ENCODE data around the gene EFHD1. TPM values are rescaled to one million over a fixed set of nuclear protein-coding genes. Genes with fewer than 3 reads are reported as not detected.

EFHD1 gene
- total RNA-seq, 6 experiments from 2014 or later = 2.0 to 3.4 (median 2.9) TPM

DNA sequence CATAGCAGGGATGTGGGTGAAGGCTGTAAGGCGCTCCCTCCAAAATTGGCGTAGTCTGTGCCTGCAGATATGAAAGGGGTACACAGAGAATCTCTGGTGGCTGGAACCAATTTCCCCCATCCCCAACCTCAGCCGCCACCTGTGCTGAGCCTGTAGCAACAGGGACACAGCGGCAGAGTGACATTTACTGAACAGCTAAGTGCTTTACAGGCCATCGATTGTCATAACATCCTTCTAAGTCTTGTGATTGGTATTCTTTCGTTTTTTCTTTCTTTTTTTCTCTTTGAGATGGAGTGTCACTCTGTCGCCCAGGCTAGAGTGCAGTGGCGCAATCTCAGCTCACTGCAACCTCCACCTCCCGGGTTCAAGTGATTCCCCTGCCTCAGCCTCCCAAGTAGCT is 12.2 kb upstream of the EFHD1 start:
- 0 out of 2 replicates have a peak, but pooled peaks cover 4% of the 10 kb centered on the region for H3K4me1 Mint-ChIP-seq (ENCODE audit: low read depth)
- H3K36me3 Mint-ChIP-seq (ENCODE audit: low read depth) = no peaks in the 10 kb centered on the region
- H3K27me3 Mint-ChIP-seq (ENCODE audit: insufficient read depth) = peaks cover 13% of the 10 kb centered on the region
- H3K9me3 Mint-ChIP-seq = no peaks in the 10 kb centered on the region
- DNase-seq = no peak
- no peak overlapping the region for H3K4me3 Mint-ChIP-seq
- H3K27ac Mint-ChIP-seq = no peak overlapping the region
- TF ChIP-seq, protein P1, sequence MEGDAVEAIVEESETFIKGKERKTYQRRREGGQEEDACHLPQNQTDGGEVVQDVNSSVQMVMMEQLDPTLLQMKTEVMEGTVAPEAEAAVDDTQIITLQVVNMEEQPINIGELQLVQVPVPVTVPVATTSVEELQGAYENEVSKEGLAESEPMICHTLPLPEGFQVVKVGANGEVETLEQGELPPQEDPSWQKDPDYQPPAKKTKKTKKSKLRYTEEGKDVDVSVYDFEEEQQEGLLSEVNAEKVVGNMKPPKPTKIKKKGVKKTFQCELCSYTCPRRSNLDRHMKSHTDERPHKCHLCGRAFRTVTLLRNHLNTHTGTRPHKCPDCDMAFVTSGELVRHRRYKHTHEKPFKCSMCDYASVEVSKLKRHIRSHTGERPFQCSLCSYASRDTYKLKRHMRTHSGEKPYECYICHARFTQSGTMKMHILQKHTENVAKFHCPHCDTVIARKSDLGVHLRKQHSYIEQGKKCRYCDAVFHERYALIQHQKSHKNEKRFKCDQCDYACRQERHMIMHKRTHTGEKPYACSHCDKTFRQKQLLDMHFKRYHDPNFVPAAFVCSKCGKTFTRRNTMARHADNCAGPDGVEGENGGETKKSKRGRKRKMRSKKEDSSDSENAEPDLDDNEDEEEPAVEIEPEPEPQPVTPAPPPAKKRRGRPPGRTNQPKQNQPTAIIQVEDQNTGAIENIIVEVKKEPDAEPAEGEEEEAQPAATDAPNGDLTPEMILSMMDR (IDR thresholded peaks at IDR 0.05) = no peak

DNA sequence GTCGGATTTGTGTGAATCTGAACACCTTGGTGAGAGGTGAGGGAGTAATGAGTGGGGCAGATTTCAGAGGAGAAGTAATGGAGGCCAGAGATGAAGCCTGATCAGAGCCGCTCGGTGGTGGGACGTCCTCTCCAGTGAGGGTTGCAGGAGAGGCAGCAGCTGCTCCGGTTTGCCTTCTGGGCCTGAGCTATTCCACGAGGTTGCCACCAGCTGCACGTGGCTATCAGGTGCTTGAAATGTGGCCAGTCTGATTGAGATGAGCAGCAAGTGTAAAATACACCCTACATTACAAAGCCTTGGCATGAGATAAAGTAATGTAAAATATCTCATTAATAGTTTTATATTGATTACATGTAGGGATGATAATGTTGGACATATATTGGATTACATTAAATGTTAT is 10.8 kb upstream of the EFHD1 start:
- DNase-seq = no peak
- H3K4me1 Mint-ChIP-seq (ENCODE audit: low read depth) = 0 out of 2 replicates have a peak, but pooled peaks cover 4% of the 10 kb centered on the region
- H3K36me3 Mint-ChIP-seq (ENCODE audit: low read depth) = no peaks in the 10 kb centered on the region
- H3K27ac Mint-ChIP-seq = no peak overlapping the region
- no peaks in the 10 kb centered on the region for H3K9me3 Mint-ChIP-seq
- H3K4me3 Mint-ChIP-seq = no peak overlapping the region
- peaks cover 13% of the 10 kb centered on the region for H3K27me3 Mint-ChIP-seq (ENCODE audit: insufficient read depth)
- TF ChIP-seq, protein P1 (IDR thresholded peaks at IDR 0.05) = no peak

DNA sequence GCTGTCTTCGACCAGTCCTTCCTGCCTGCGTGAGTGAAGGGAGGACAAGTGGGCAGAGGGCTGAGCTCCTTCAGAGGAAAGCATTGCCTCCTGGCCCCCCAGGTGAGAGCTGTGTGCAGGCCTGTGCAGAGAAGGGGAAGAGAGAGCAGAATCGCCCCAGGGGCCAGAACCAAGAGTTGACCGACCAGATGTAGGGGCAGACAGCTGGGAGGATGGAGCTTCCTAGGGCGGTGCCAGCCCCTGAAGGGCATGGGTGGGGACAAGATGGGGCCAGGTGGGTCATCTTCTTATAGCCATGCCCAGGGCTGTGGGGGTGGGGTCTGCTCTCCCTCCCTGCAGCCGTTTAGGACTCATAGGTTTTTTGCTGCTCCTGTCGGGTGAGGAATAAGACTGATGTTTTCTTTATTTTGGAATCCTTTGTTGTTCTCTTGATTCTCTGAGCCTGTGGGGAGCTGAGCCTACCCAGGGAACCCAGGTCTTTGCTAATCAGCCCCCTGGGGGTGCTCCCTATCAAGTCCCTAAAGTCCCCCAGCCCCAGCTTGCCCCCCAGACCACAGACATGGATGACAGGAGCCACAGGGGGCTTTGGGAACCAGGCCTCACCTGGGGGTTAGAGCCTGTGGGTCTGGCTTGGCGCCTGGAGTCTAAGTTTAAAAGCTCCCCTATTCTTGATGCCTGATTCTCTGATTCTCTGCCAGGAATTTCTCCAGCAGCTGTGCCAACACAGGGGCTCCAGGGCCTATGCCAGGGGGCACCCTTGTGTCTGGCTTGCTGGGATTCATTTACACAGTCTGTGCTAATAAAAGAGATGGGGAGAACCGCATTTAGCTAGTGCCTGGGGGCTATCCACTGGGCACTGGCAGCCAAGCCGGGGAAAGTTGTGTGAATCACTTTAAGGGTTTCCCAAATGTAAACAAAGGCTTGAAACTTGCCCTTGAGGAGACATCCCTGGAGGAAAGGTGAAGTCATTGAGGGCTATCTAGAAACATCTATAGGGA is 9.3 kb upstream of the EFHD1 start:
- Mint-ChIP-seq H3K27ac (no peak overlapping the region), H3K36me3 (ENCODE audit: low read depth) (no peaks in the 10 kb centered on the region), H3K27me3 (ENCODE audit: insufficient read depth) (peaks cover 13% of the 10 kb centered on the region)

DNA sequence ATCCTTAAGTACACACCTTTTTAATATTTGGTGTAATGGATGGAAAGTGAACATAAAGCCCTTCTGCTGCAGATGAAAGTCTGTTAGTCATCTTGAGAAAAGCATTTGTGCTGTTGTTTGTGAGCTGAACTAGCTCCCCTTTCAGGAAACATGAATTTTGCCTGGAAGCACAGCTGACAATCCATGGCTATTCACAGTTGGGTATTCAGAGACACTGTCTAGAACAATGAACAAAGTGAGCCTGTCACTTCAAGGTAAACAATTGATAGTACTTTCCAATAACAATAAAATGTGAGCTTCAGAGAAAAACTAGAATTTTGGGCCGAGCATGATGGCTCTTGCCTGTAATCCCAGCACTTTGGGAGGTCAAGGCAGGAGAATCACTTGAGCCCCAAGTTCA is 6.8 kb upstream of the EFHD1 start:
- Mint-ChIP-seq H3K27ac (no peak overlapping the region), H3K9me3 (no peaks in the 10 kb centered on the region), H3K4me1 (ENCODE audit: low read depth) (0 out of 2 replicates have a peak, but pooled peaks cover 4% of the 10 kb centered on the region), H3K36me3 (ENCODE audit: low read depth) (no peaks in the 10 kb centered on the region), H3K4me3 (no peak overlapping the region), H3K27me3 (ENCODE audit: insufficient read depth) (peaks cover 16% of the 10 kb centered on the region)
- no peak for DNase-seq
- TF ChIP-seq, protein P1 (IDR thresholded peaks at IDR 0.05) = no peak

More for the DNA sequence above, 9.3 kb upstream of the EFHD1 start:
- peak; percentile 17 for DNase-seq
- Mint-ChIP-seq H3K9me3 (no peaks in the 10 kb centered on the region), H3K4me1 (ENCODE audit: low read depth) (0 out of 2 replicates have a peak, but pooled peaks cover 4% of the 10 kb centered on the region), H3K4me3 (no peak overlapping the region)
- TF ChIP-seq, protein P1 (IDR thresholded peaks at IDR 0.05) = no peak

DNA sequence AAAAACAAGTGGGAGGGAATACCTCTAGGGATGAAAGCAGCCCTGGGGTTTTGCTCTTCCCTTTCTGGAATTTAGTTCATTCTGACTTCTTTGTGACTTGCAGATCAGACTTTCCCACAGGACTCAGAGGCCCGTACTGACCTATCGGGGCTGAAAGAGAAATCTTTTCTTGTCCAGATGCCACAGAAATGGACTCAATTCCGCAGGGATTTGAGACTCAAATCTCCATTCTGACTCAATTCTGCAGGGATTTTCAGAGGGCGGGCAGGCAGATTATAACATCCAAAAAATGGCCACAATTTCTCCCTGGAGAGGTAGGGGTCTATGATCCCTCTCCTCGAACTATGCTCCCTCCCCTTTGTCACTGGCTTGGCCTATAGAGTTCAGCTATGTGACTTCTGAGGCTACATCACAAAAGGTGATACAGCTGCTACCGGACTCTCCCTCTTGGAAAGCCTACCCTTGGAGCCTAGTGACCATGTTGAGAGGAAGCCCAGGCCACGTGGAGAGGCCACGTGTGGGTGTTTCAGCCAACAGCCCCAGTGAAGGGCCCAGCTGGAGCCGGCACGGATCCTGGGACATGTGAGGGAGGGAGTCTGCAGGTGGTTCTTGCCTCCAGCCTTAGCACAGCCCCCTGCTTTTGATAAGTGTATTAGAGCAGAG is 4.8 kb upstream of the EFHD1 start:
- DNase-seq = no peak
- Mint-ChIP-seq H3K36me3 (ENCODE audit: low read depth) (no peaks in the 10 kb centered on the region), H3K9me3 (no peaks in the 10 kb centered on the region), H3K4me3 (no peak overlapping the region), H3K4me1 (ENCODE audit: low read depth) (peaks cover 11% of the 10 kb centered on the region), H3K27ac (no peak overlapping the region), H3K27me3 (ENCODE audit: insufficient read depth) (peaks cover 19% of the 10 kb centered on the region)
- TF ChIP-seq, protein P1 (IDR thresholded peaks at IDR 0.05) = no peak

All from HFFc6 (cell line).